GM21825 (cell line): ENCODE measurements around the gene LRPAP1.
"Not testable (repeated sequence)": the region's sequence is repeated elsewhere in the genome, so short reads cannot be mapped to it uniquely, and the experiment has no call there.

Experiments
- ATAC-seq: cut with Tn5 transposase; IDR thresholded peaks from one replicate; pipeline ENCODE4 v1.9.1; 2021; ENCODE audit warnings: mild to moderate bottlenecking, moderate library complexity; ENCODE audit not compliant: unreplicated experiment

Gene LRPAP1, protein sequence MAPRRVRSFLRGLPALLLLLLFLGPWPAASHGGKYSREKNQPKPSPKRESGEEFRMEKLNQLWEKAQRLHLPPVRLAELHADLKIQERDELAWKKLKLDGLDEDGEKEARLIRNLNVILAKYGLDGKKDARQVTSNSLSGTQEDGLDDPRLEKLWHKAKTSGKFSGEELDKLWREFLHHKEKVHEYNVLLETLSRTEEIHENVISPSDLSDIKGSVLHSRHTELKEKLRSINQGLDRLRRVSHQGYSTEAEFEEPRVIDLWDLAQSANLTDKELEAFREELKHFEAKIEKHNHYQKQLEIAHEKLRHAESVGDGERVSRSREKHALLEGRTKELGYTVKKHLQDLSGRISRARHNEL

DNA sequence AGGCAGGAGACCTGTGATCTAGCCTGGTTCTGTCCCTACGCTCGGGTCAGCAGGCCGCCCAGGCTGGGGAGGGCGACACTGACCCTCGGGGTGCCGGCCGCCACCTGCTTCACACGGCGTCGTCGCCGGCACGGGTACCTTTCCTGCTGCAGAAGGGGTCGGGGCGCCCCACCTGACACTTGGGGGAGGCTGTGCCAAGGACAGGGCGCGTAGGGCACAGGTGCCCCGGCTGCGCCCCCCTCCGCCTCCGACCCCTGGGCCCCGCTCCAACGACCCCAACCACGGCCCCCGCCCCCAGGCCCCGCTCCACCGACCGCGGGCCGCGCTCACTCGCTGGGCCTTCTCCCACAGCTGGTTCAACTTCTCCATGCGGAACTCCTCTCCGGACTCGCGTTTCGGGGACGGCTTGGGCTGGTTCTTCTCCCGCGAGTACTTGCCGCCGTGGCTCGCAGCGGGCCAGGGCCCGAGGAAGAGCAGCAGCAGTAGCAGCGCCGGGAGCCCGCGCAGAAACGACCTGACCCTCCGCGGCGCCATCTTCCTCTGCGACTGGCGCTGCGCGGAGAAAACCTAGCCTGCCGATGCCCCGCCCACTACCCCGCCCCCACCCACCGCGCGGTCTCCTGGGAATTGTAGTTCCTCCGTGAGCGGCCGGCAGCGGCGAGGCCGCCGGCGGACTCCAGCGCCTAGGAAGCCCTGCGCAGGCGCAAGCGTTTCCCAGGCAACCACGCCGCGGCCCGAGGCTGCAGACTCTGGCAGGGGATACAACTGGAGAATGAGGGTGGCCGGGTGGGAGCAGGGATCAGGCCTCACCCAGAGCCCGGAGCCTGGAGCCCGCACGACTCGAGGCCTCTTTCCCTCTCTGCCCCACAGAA is at the start of gene LRPAP1:
LRPAP1 (minus strand) TSS at position 544 of the 872 bp plus-strand sequence; CDS start at position 534, 10 bp downstream.
- peak; percentile 76 for ATAC-seq

DNA sequence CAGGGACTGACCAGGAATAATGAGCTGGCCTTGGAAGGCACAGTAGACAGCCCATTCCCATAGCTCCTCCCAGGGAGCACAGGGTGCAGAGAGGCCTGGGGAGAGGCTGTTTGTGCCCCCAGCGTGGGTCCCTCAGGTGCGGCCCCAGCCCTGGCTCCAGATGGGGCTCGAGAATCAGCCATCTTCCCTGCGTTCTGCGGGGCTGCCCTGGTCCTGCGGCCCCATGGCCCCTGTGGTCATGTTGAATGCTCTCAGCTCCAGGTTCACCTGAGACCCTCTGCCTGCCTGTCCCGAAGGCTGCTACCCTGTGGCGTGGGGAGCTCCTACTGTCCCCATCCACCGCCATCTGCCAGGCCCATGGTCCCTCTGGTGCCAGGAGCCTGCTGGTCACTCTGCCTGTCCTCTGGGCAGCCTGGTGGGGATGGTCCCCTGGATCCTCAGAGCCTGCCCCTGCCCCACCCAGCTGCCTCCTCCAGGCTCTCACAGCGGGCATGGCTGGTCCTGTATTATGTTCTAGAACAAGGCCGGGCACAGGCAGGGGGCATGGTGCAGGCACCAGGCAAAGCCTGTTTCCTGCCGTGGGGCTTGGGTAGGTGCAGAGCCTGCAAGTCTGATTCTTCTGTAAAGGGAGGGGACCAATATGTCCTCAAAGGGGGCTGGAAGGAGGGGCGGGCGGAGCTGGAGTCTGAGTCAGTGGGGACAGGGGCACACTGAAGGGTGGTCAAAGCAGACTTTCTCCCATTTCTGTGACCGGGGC is 49.3 kb upstream of the LRPAP1 start:
- ATAC-seq, result not testable (repeated sequence)

DNA sequence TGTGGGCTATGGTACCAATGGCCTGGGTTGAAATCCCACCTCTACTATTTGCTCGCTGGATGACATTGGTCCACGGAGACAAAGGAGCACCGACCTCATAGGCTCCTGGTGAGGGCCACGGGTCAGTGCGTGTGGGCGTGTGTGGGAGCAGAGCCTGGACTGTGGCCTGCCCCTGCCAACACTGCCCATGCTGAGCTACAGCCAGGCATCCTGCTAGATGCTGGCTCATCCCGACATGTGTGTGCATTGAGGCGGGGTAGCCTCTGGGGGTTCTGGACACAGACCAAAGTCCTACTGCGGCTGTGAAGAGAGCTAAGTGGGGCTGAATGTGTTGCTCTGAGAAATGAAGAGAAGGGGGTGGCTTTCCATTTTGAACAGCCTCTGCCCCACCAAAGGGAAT is 48.6 kb upstream of the LRPAP1 start:
- not testable (repeated sequence) for ATAC-seq

- not testable (repeated sequence) for ATAC-seq
Observed at GRCh38 chr4:3578527-3579144, 46.4 kb upstream of the LRPAP1 start.

- ATAC-seq, result not testable (repeated sequence)
Observed at GRCh38 chr4:3578052-3578451, 45.8 kb upstream of the LRPAP1 start.

DNA sequence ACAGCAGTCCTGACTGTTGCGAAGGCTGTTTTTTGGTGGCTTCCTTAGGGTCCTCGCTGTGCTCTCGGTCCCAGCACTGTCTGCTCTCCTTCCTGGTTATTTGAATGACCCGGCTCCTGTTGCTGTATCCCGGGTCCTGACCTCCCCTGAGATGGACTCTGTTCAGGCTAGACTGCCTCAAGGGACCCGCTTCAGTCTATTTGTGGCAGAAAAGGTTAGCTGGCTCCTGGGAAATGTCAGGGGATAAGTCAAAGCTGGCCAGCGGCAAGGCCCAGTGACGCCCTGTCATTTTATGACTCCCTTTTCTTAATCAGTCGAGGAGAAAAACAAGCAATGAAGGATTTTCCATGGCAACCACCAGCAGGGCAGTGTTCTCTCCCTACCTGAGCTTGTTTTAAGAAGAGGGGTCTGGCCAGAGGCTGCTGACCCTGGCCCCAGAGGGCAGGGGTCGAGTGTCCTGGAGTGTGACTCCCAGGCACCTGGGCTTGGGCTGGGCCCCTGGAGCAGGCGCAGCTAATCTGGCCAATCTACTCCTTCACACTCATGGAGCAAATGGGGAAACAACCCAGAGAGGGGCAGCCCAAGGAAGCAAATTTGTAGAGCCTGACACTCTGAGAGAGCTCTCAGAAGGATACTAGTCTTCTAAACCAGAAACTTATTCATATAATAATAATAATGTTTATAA is 45.1 kb upstream of the LRPAP1 start:
- not testable (repeated sequence) for ATAC-seq

- not testable (repeated sequence) for ATAC-seq
Observed at GRCh38 chr4:3576533-3577207, 44.4 kb upstream of the LRPAP1 start.

DNA sequence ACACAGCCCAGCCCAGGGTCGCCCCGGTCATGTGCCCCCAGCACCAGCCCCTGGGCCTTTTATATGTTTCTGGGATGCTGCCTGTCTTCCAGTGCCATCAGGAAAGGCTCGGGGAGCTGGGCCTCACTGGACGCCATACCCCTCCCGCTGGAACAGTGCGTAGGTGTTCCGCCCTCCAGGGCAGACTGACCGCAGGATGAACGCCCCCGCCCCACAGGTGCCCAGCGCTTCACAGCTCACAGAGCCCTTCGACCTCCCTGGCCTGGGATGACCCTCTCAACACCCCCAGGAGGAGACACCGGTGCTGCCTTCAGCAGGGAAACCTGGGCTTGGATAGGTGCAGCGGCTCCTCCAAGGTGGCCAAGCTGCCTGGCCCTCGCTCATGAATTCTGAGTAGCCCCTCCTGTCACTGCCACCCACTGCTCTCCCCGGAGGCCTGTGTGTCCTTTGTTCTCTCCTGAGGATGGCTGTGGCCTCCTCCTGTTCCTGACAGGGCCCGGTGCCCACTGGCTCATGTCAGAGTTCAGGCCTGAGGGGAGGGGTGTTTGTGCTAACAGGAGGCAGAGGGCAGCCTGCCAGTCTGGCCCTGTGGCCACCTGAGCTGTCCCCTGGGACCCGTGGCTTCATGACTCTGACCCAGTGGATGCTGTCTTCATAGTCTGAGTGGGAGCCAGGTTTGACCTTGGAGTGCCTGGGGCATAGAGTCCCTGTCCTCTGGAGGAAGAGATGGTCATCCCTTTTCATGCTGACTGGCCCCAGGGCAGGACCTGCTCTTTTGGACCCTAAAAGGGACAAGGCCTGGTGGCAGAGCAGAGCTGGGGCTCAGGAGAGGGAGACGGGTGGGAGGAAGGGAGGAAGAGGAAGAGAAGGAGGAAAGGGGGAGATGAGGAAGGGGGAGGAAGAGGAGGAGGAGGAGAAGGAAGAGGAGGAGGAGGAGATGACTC is 43.5 kb upstream of the LRPAP1 start:
- ATAC-seq, result not testable (repeated sequence)

DNA sequence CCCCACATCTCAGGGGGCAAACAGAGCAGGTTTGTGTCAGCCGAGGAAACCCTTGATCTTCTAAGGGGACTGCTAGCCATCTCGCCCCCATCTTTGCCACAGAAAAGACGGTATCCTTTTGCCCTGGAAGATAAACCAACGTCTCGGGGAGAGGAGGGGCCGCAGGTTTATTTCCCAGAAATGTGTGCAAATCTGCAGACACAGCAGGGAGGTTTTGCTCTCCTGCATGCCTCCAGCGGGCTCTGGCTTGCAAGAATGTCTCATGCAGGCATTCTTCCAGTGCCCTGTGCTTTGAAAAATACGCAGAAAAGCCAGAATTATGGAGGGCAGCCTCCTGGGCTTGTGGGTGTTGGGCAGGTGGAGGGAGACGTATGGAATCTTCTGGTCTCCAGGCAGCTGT is 42.6 kb upstream of the LRPAP1 start:
- ATAC-seq, result not testable (repeated sequence)

- not testable (repeated sequence) for ATAC-seq
Observed at GRCh38 chr4:3574346-3574745, 42.1 kb upstream of the LRPAP1 start.

DNA sequence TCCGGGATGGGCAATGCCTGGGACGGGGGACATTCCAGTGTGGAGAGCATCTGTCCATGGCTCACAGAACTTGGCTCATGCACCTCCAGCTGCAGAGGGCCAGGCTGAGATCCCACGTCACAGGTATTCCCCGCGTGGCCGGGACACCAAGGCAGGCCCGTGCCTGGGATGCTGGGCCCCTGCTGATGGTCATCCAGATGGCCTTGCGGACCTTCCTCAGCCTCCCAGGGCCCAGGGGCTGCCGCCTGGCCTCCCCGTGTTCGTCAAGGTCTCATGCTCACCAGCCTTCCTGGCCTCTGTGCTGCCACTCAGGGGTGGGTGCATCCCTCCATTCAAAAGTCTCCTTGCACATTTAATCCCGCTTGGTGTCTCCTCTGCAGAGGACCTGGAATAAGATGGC is 40.9 kb upstream of the LRPAP1 start:
- no peak for ATAC-seq

- ATAC-seq, result no peak
Observed at GRCh38 chr4:3572363-3572762, 40.1 kb upstream of the LRPAP1 start.

DNA sequence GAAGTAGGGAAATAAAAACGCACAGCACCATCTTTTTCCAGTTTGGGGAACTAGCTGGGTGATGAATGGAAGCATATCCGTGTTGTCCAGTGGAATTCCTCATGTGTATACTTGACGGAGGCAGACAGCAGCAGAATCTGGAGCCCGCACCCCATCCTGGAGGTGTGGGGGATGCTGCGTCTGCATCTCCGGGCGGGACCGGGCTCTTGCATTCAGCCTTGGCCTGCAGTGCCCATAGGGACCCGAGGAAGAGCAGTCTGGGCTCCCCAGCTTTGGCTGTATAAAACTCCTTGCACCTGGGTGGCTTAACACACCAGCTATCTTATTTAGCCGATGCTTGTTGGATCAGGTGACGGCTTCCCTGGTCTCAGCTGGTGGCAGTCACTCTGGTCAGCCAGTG is 39.7 kb upstream of the LRPAP1 start:
- ATAC-seq, result no peak

GRCh38 chr4:3570923-3571322 is 38.7 kb upstream of the LRPAP1 start:
- not testable (repeated sequence) for ATAC-seq

- not testable (repeated sequence) for ATAC-seq
Observed at GRCh38 chr4:3569611-3570010, 37.4 kb upstream of the LRPAP1 start.

DNA sequence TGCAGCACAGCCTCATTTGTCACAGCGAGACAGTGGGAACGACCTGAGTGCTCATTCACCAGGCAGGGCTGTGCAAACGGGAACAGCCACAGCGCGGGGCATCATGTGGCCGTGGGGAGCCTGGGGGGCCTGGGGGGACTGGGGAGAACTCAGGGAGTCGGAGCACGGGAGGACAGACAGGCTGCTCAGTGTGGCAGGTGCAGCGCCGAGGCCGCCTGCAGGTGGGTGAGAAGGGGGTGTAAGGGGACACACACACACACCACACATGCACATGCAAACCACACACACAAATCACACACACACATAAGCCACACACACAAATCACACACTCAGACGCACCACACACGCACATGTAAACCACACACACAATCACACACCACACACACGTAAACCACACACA is 34.5 kb upstream of the LRPAP1 start:
- ATAC-seq, result not testable (repeated sequence)

- not testable (repeated sequence) for ATAC-seq
Observed at GRCh38 chr4:3566301-3566700, 34.1 kb upstream of the LRPAP1 start.

DNA sequence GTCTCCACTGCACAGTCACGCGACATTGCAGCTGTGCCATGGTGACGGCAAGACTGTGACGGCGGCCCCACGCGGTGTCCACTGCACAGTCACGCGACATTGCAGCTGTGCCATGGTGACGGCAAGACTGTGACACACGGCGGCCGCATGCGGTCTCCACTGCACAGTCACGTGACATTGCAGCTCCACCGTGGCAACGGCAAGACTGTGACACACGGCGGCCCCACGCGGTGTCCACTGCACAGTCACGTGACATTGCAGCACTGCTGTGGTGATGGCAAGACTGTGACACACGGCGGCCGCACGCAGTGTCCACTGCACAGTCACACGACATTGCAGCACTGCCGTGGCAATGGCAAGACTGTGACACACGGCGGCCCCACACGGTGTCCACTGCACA is 32.7 kb upstream of the LRPAP1 start:
- ATAC-seq, result not testable (repeated sequence)
